Ishikawa (cell line): ENCODE results near the gene HIBADH.

Experiments
- CEBPB ChIP-seq: IDR thresholded peaks from 2 replicates; pipeline ENCODE4 v1.6.1; 2012
- EGR1 ChIP-seq: IDR thresholded peaks from 2 replicates; pipeline ENCODE4 v1.6.1; 2012
- EP300 ChIP-seq: IDR thresholded peaks from 2 replicates; pipeline ENCODE4 v1.6.1; 2012; ENCODE audit warnings: borderline replicate concordance
- FOXM1 ChIP-seq: IDR thresholded peaks from 2 replicates; pipeline ENCODE4 v1.6.1; 2012; ENCODE audit warnings: low read depth, borderline replicate concordance
- MAX ChIP-seq: IDR thresholded peaks from 2 replicates; pipeline ENCODE4 v1.6.1; 2012
- NFIC ChIP-seq: IDR thresholded peaks from 2 replicates; pipeline ENCODE4 v1.6.1; 2012
- RAD21 ChIP-seq: IDR thresholded peaks from 2 replicates; pipeline ENCODE4 v1.6.1; 2012; ENCODE audit warnings: low read depth
- REST ChIP-seq: IDR thresholded peaks from 2 replicates; pipeline ENCODE4 v1.6.1; 2012; ENCODE audit warnings: low read depth, mild to moderate bottlenecking
- TAF1 ChIP-seq: IDR thresholded peaks from 2 replicates; pipeline ENCODE4 v1.6.1; 2012; ENCODE audit warnings: low read depth, mild to moderate bottlenecking
- TCF12 ChIP-seq: IDR thresholded peaks from 2 replicates; pipeline ENCODE4 v1.6.1; 2012; ENCODE audit warnings: low read depth
- TEAD4 ChIP-seq: IDR thresholded peaks from 2 replicates; pipeline ENCODE4 v1.6.1; 2012
- YY1 ChIP-seq: IDR thresholded peaks from 2 replicates; pipeline ENCODE4 v1.6.1; 2012; ENCODE audit warnings: low read depth
- ZBTB7A ChIP-seq: IDR thresholded peaks from 2 replicates; pipeline ENCODE4 v1.6.1; 2012; ENCODE audit warnings: low read depth
- TF ChIP-seq, protein P1 (sequence below): IDR thresholded peaks from 2 replicates; pipeline ENCODE4 v1.6.1; 2012

Gene HIBADH

GRCh38 chr7:27671675-27672074 is 9.0 kb upstream of the HIBADH start:
- TF ChIP-seq EGR1 (no peak), FOXM1 (no peak), MAX (no peak), REST (no peak), RAD21 (no peak)

GRCh38 chr7:27670676-27671075 is 8.0 kb upstream of the HIBADH start:
- no peak for TF ChIP-seq TCF12
- no peak for TF ChIP-seq EP300
- no peak for TF ChIP-seq MAX
- no peak for TF ChIP-seq REST
- no peak for TF ChIP-seq EGR1
- no peak for TF ChIP-seq NFIC
- TF ChIP-seq, protein P1, sequence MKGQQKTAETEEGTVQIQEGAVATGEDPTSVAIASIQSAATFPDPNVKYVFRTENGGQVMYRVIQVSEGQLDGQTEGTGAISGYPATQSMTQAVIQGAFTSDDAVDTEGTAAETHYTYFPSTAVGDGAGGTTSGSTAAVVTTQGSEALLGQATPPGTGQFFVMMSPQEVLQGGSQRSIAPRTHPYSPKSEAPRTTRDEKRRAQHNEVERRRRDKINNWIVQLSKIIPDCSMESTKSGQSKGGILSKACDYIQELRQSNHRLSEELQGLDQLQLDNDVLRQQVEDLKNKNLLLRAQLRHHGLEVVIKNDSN: no peak
- no peak for TF ChIP-seq ZBTB7A
- TF ChIP-seq RAD21: no peak
- no peak for TF ChIP-seq CEBPB
- TF ChIP-seq TAF1: no peak

- TF ChIP-seq FOXM1 (no peak), EP300 (no peak), REST (no peak), TCF12 (no peak), CEBPB (no peak)
- TF ChIP-seq, protein P1: no peak
These were observed 7.5 kb upstream of the HIBADH start for GRCh38 chr7:27670177-27670576.

- TF ChIP-seq, protein P1: no peak
- TF ChIP-seq NFIC (no peak), TEAD4 (no peak), YY1 (no peak), EGR1 (no peak)
These were observed 2.8 kb upstream of the HIBADH start for GRCh38 chr7:27665531-27665930.

DNA sequence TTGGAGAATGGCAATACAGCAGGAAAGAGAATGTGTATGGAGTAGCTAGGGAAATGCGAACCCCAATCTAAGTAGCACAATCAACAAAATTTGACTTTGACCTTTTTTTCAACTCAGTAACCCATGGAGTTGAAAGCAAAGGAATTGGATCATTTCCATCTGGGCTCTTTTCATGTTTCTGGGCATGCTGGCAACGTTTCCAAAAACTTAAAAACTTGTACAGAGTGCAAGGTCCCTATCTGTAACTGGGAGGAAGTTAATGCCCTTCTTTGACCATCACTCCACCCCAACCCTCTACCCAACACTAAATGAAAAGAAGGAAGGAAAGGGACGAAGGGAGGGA is 1.3 kb upstream of the HIBADH start:
- TF ChIP-seq CEBPB (no peak), REST (no peak), TEAD4 (no peak), TCF12 (no peak), MAX (no peak), ZBTB7A (no peak), EGR1 (no peak), NFIC (no peak), EP300 (no peak), RAD21 (no peak)
- TF ChIP-seq, protein P1: no peak
